NCI-H146 (cell line): ENCODE results near the gene TBC1D8.
A peak's percentile ranks its signal among the peaks of the same experiment; 100 is the strongest.
"Not testable (repeated sequence)": the region's sequence is repeated elsewhere in the genome, so short reads cannot be mapped to it uniquely, and the experiment has no call there.

Source experiments
- DNase-seq: peaks from one replicate; lab custom pipeline; 2025; lab: John Stamatoyannopoulos, UW

The TBC1D8 gene

GRCh38 chr2:101151146-101151858 lies at the start of gene TBC1D8:
Gene TBC1D8, minus strand, starts transcription at chr2:101151382. Its CDS starts 129 bp downstream, at chr2:101151253.
- peak; percentile 91 for DNase-seq

GRCh38 chr2:101200676-101201075 lies 49.5 kb upstream of the TBC1D8 start:
- no peak for DNase-seq

GRCh38 chr2:101199251-101199791 lies 48.1 kb upstream of the TBC1D8 start:
- no peak for DNase-seq

GRCh38 chr2:101197814-101198213 lies 46.6 kb upstream of the TBC1D8 start:
- no peak for DNase-seq

GRCh38 chr2:101197215-101197745 lies 46.1 kb upstream of the TBC1D8 start:
- no peak for DNase-seq

GRCh38 chr2:101195871-101196661 lies 44.9 kb upstream of the TBC1D8 start:
- no peak for DNase-seq

GRCh38 chr2:101193033-101193626 lies 41.9 kb upstream of the TBC1D8 start:
- no peak for DNase-seq

- DNase-seq: peak; percentile 15
These were observed 39.8 kb upstream of the TBC1D8 start for GRCh38 chr2:101190747-101191516.

- peak; percentile 44 for DNase-seq
These were observed 37.7 kb upstream of the TBC1D8 start for GRCh38 chr2:101188683-101189405.

GRCh38 chr2:101187131-101187530 lies 35.9 kb upstream of the TBC1D8 start:
- no peak for DNase-seq

GRCh38 chr2:101185656-101186055 lies 34.5 kb upstream of the TBC1D8 start:
- DNase-seq: peak; percentile 29

GRCh38 chr2:101185085-101185484 lies 33.9 kb upstream of the TBC1D8 start:
- peak; percentile 82 for DNase-seq

- DNase-seq: no peak
These were observed 28.8 kb upstream of the TBC1D8 start for GRCh38 chr2:101179982-101180381.

GRCh38 chr2:101176803-101177202 lies 25.6 kb upstream of the TBC1D8 start:
- DNase-seq: no peak

- no peak for DNase-seq
These were observed 24.8 kb upstream of the TBC1D8 start for GRCh38 chr2:101175991-101176390.

- DNase-seq: no peak
These were observed 22.6 kb upstream of the TBC1D8 start for GRCh38 chr2:101173707-101174295.

GRCh38 chr2:101169822-101170221 lies 18.6 kb upstream of the TBC1D8 start:
- not testable (repeated sequence) for DNase-seq

- no peak for DNase-seq
These were observed 17.5 kb upstream of the TBC1D8 start for GRCh38 chr2:101168706-101169105.

GRCh38 chr2:101167532-101167931 lies 16.4 kb upstream of the TBC1D8 start:
- not testable (repeated sequence) for DNase-seq

- no peak for DNase-seq
These were observed 12.8 kb upstream of the TBC1D8 start for GRCh38 chr2:101164021-101164420.
